GM13977 (cell line): ENCODE data around the gene ARHGAP29.

Experiments
- DNase-seq: peaks from one replicate; pipeline ENCODE4 v3.0.0; 2012; ENCODE audit warnings: low spot score
- CTCF ChIP-seq: IDR thresholded peaks from 2 replicates; pipeline ENCODE4 v1.5.1; 2012; ENCODE audit warnings: mild to moderate bottlenecking, control low read depth; ENCODE audit not compliant: insufficient read depth; ENCODE audit errors: extremely low read depth, missing control alignments
- in situ Hi-C: fragments of 300-500 bp; cut with MboI; formaldehyde crosslinking; loops from one replicate; pipeline ENCODE4 v1.12.0; 2022; ENCODE audit warnings: low sequenced_read_pairs, low pct_unique_long_range_greater_than_20kb, mixed read lengths, inconsistent platforms; ENCODE audit not compliant: unreplicated experiment

Gene ARHGAP29

DNA sequence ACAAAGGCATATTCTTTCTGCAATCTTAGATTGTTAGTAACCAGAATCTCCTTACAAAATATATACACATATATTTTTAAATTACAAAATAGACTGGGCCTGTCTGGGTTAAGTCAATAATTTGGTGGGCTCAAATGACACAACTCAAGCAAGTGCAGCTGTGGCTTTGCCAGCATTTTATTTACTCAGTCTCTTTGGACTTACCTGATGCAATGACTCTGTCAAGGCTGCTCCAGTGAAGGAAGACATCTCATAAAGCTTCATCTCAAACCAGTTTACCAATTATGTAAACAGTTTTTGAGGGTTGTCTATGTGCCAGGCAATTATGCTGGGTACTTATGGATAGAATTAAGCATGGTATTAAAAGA lies 93.6 kb downstream of the ARHGAP29 start:
- in situ Hi-C loops: no loop called here
- no peak for DNase-seq
- no peak for TF ChIP-seq CTCF

- in situ Hi-C loops: no loop called here
- no peak for DNase-seq
- TF ChIP-seq CTCF: no peak
These were observed 94.1 kb downstream of the ARHGAP29 start for GRCh38 chr1:94143173-94143808.

- in situ Hi-C loops: no loop called here
- DNase-seq: no peak
- TF ChIP-seq CTCF: no peak
These were observed 94.8 kb downstream of the ARHGAP29 start for GRCh38 chr1:94142583-94142982.

DNA sequence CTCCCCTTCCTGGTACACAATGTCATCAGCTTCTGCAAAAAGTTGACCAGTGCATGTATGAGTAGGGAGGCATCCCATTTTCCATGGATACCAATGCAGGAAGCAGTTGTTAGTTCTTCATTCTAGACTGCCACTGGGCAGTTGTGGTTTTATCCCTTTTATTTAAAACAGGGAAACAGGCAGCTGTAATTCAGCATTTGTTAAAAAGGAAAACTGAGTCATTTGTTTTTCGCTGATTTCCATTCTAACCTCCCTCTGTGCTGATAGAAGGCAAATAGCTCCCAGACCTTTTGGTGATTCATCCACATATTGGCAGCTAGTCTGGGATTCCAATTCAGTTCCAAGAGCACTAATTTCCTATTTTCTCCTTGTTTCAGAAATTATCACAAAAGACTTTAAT lies 95.4 kb downstream of the ARHGAP29 start:
- in situ Hi-C loops: no loop called here
- no peak for TF ChIP-seq CTCF
- DNase-seq: no peak

DNA sequence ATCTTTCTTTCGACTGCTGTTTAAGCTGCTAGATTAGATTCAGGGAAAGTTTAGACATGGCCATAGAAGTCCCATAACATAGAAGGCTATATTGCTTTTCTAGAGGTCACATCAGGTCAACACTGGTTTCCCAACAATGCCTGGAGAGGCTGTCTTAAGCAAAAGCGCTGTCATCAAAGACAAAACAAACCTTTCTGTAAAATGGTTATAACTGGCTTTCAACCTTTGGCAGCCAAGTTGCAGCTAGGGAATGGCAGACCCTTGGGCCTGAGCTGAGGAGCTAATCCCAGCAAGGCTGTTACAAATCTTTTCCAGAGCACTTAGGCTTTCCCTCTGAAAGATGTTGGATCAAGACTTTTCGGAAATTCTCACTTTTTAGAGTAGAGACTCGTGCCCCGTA lies 105.3 kb downstream of the ARHGAP29 start:
- no peak for DNase-seq
- in situ Hi-C loops: no loop called here
- TF ChIP-seq CTCF: no peak

DNA sequence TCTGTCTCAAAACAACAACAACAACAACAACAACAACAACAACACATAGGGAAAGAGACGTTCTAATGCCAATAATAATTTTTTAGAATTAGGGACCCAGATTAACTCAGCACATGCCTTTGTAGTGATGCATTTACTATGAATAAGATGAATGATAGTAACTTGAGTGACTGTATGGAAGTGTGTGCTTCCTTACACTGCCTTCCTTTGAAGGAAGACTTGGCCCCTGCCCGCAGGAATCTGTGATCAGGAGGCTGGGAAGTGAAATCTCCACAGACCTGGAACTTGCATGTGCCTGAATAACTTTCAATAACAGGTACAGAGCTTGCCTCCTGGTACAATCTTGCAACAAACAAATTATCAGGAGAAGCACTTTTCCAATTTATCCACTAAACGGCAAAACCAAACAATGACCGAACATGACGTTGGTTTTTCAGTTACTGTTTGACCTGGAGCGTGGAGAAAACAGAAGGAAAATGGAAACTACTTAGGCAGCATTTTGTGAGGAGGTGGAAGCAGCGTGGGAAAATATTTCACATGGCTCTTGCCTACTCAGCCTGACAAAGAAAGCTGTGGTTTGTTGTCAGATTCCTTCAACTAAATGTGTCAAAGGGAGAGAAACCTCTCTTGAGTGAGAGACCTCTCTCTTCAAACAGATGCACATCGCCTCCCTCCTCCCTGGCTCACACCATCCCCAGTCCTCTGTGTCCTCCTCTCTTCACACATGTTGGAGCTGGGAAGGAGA lies 106.4 kb downstream of the ARHGAP29 start:
- in situ Hi-C loops: no loop called here
- no peak for DNase-seq
- TF ChIP-seq CTCF: no peak

DNA sequence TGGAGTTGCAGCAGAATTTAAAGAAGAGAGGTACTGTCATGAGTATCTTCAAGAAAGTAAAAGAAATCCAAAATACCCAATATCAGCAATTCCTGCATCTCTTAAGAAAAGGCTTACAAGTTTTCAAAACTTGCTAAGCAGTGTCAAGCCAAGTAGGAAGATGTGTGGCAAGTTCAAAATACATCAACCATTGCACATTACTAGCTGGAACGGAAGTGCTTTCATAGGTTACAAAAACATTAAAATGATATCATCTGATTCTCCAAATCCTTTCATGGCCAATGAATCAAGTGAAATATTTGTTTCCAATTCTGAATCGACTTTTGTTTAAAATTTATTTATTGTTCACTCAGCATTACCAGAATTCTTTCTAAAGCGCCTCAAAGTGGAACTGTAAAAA lies 110.7 kb downstream of the ARHGAP29 start:
- no peak for DNase-seq
- in situ Hi-C loops: no loop called here
- no peak for TF ChIP-seq CTCF
